HK-2 (cell line): ENCODE results near the gene C8G.
A peak's percentile ranks its signal among the peaks of the same experiment; 100 is the strongest.

Source experiments
- DNase-seq: peaks from one replicate; pipeline ENCODE4 v3.0.0-alpha.2; 2018; ENCODE audit not compliant: unreplicated experiment

C8G gene

GRCh38 chr9:136982232-136983051 is 37.4 kb downstream of the C8G start, which contains the start of gene LCNL1:
TSS of gene LCNL1 (plus strand) at chr9:136982993. CDS start at chr9:136983587, 594 bp downstream.
- DNase-seq = no peak

- no peak for DNase-seq
Measured at GRCh38 chr9:136983167-136983566, 38.1 kb downstream of the C8G start.

GRCh38 chr9:136983656-136984314 is 38.7 kb downstream of the C8G start:
- DNase-seq = no peak

- DNase-seq = no peak
Measured at GRCh38 chr9:136984464-136985026, 39.5 kb downstream of the C8G start.

GRCh38 chr9:136985027-136985602 is 40.1 kb downstream of the C8G start:
- no peak for DNase-seq

- no peak for DNase-seq
Measured at GRCh38 chr9:136985853-136986252, 40.8 kb downstream of the C8G start.

- DNase-seq = no peak
Measured at GRCh38 chr9:136988872-136989271, 43.8 kb downstream of the C8G start.

- no peak for DNase-seq
Measured at GRCh38 chr9:136990242-136990911, 45.3 kb downstream of the C8G start.

- peak; percentile 97 for DNase-seq
Measured at GRCh38 chr9:136991993-136992818, 47.2 kb downstream of the C8G start, which contains the start of gene PAXX. TSS of gene PAXX (plus strand) at chr9:136992422. CDS start at chr9:136992444, 22 bp downstream.

- no peak for DNase-seq
Measured at GRCh38 chr9:136992819-136993369, 47.9 kb downstream of the C8G start.

GRCh38 chr9:136994180-136994887 is 49.3 kb downstream of the C8G start:
- DNase-seq = no peak

- DNase-seq = no peak
Measured at GRCh38 chr9:136994888-136995230, 49.8 kb downstream of the C8G start.

GRCh38 chr9:136995362-136995761 is 50.3 kb downstream of the C8G start:
- no peak for DNase-seq

GRCh38 chr9:136995772-136996311 is 50.8 kb downstream of the C8G start:
- DNase-seq = peak; percentile 24
